Smooth muscle cell (in vitro differentiated cells): ENCODE results near the gene RASSF10. TPM values are rescaled to one million over a fixed set of nuclear protein-coding genes. Genes with fewer than 3 reads are reported as not detected.

Experiments
- DNase-seq: peaks from one replicate; lab custom pipeline; 2025; ENCODE audit not compliant: unreplicated experiment; lab: John Stamatoyannopoulos, UW
- H2AFZ ChIP-seq: fragments of 200-600 bp; sonication (generic); 2 replicates; pipeline ENCODE4 v1.6.0; 2016; ENCODE audit warnings: antibody characterized with exemption, low read depth, mild to moderate bottlenecking
- H3F3A ChIP-seq: fragments of 200-600 bp; sonication (generic); 2 replicates; pipeline ENCODE4 v1.6.0; 2017; ENCODE audit warnings: antibody characterized with exemption, low read depth
- H3K27ac ChIP-seq: fragments of 200-600 bp; sonication (generic); 2 replicates; pipeline ENCODE4 v1.5.1; 2016; ENCODE audit warnings: low read depth, mild to moderate bottlenecking
- H3K27me3 ChIP-seq: fragments of 200-600 bp; sonication (generic); 2 replicates; pipeline ENCODE4 v1.6.1; 2016; ENCODE audit warnings: low read depth, mild to moderate bottlenecking
- H3K36me3 ChIP-seq: fragments of 200-600 bp; sonication (generic); 2 replicates; pipeline ENCODE4 v1.5.1; 2016; ENCODE audit warnings: low read depth
- H3K4me1 ChIP-seq: fragments of 200-600 bp; sonication (generic); 2 replicates; pipeline ENCODE4 v1.5.1; 2016; ENCODE audit warnings: low read depth
- H3K4me2 ChIP-seq: fragments of 200-600 bp; sonication (generic); 2 replicates; pipeline ENCODE4 v1.6.0; 2016; ENCODE audit warnings: mild to moderate bottlenecking
- H3K4me3 ChIP-seq: fragments of 200-600 bp; sonication (generic); 2 replicates; pipeline ENCODE4 v1.5.1; 2016; ENCODE audit warnings: mild to moderate bottlenecking
- H3K79me2 ChIP-seq: fragments of 200-600 bp; sonication (generic); 2 replicates; pipeline ENCODE4 v1.6.0; 2016; ENCODE audit warnings: low read depth, mild to moderate bottlenecking
- H3K9ac ChIP-seq: fragments of 200-600 bp; sonication (generic); 2 replicates; pipeline ENCODE4 v1.6.0; 2016; ENCODE audit warnings: low read depth
- H3K9me3 ChIP-seq: fragments of 200-600 bp; sonication (generic); replicated peaks from 2 replicates; pipeline ENCODE4 v1.5.1; 2016; ENCODE audit warnings: low read depth
- H4K20me1 ChIP-seq: fragments of 200-600 bp; sonication (generic); 2 replicates; pipeline ENCODE4 v1.6.0; 2016; ENCODE audit warnings: low read depth
- WGBS: methylation state at CpG from one replicate; pipeline ENCODE4 v1.1.7; 2016; ENCODE audit warnings: low lambda C conversion rate; 5-methylcytosine and 5-hydroxymethylcytosine counted together
- polyA plus RNA-seq: library from polyadenylated mRNA; unstranded; fragments of >200 nt; fragmentation: Nextera tagmentation; extraction: Ambion mirVana; gene quantifications from 2 replicates; pipeline ENCODE4 v1.2.1, GENCODE V29; 2016
- total RNA-seq: library from RNA; depleted of rRNA; stranded (reverse); fragments of >200 nt; gene quantifications from 2 replicates; pipeline ENCODE4 v1.2.3, GENCODE V29; 2014
- TF ChIP-seq, protein P1 (sequence below): fragments of 200-600 bp; sonication (generic); IDR thresholded peaks from 2 replicates; pipeline ENCODE4 v1.5.1; 2017; ENCODE audit warnings: borderline replicate concordance, mild to moderate bottlenecking, antibody characterized with exemption; ENCODE audit not compliant: insufficient read depth, poor library complexity, severe bottlenecking

The RASSF10 gene
- total and polyA plus RNA-seq, 2 experiments from 2014 or later, result 2.2 TPM; not detected in 1

DNA sequence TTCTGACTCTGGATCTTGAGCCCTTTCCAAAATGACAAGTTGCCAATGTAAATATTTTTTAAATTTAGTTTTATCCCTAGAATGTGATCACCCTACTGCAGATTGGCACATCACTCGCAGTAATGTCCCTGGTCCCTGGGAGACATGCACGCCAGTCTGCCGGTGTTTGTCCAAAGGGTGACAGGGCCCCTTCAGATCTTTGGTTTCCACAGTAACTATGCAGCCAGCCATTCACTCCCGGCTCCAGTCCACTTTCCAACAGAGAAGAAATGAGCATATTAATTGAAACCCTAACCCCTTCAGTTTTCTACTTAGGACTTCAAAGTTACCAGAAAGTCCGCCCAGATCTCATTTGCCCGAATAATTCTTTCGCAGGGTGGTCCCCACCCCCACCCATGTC lies 25.8 kb upstream of the RASSF10 start:
- Histone ChIP-seq H3K4me1 (no peaks in the 10 kb centered on the region), H4K20me1 (no peaks in the 10 kb centered on the region), H3K79me2 (no peaks in the 10 kb centered on the region), H3K27me3 (peaks cover 22% of the 10 kb centered on the region), H3K9me3 (no peaks in the 10 kb centered on the region), H2AFZ (no peak overlapping the region), H3K4me3 (no peak overlapping the region), H3F3A (no peaks in the 10 kb centered on the region), H3K4me2 (no peak overlapping the region), H3K27ac (no peak overlapping the region), H3K9ac (no peak overlapping the region), H3K36me3 (no peaks in the 10 kb centered on the region)
- no peak for DNase-seq
- 93% methylated on average over 7 of the region's 7 CpGs for whole genome bisulfite sequencing
- TF ChIP-seq, protein P1, sequence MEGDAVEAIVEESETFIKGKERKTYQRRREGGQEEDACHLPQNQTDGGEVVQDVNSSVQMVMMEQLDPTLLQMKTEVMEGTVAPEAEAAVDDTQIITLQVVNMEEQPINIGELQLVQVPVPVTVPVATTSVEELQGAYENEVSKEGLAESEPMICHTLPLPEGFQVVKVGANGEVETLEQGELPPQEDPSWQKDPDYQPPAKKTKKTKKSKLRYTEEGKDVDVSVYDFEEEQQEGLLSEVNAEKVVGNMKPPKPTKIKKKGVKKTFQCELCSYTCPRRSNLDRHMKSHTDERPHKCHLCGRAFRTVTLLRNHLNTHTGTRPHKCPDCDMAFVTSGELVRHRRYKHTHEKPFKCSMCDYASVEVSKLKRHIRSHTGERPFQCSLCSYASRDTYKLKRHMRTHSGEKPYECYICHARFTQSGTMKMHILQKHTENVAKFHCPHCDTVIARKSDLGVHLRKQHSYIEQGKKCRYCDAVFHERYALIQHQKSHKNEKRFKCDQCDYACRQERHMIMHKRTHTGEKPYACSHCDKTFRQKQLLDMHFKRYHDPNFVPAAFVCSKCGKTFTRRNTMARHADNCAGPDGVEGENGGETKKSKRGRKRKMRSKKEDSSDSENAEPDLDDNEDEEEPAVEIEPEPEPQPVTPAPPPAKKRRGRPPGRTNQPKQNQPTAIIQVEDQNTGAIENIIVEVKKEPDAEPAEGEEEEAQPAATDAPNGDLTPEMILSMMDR, result no peak

DNA sequence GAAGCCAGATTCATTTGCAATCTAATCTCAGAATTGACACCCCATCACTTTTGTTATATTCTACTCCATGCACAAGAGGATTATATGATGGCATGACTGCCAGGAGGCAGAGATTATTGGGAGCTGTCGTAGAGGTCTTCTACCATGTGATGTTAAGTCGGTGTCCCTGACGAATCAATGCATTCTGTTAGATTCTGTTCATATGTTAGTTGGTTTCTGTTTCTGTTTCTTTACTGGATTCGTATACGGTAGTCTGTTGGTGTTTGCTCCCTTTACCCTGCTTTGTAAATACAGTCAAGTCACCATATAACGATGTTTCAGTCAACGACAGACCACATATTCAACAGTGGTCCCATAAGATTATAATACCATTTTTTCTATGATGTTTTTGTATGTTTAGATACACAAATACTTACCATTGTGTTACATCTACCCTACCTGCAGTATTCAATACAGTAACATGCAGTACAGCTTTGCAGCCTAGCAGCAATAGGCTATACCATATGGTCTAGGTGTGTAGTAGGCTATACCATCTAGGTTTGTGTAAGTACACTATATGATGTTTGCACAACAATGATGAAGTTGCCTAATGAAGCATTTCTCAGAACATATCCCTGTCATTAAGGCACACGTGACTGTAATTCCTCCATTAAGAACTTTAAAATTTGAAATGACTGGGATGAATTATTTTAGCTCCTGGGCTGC lies 22.8 kb upstream of the RASSF10 start:
- H3K4me3 ChIP-seq, result no peak overlapping the region

DNA sequence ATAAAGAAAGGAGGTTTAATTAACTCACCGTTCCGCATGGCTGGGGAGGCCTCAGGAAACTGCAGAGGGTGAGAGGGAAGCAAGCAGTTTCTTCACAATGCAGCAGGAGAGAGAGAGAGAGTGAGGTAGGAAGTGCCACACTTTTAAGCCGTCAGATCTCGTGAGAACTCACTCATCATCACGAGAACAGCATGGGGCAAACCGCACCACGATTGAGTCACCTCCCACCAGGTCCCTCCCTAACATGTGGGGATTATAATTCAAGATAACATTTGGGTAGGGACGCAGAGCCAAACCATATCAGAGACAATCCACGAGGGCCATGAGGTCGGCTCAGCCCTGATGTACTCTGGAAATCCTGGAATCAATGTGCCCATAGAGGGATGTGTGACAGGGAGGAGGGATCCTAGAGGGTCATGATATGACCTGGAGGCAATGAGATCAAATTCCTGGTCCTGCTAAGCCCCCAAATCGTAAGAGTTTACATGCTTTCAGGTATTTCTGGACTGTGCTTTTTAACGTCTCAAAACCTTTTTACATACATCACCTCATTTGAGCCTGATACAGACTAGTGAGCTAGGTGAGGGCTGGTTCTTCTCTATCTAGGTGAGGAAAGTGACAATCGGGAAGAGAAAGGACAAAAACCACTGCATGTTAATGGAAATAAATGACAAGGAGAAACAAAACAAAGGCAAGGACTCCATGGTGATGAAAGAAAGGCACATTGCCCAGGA lies 19.5 kb upstream of the RASSF10 start:
- Histone ChIP-seq H3K4me1 (no peaks in the 10 kb centered on the region), H3K79me2 (no peaks in the 10 kb centered on the region), H3K27ac (no peak overlapping the region), H3F3A (no peaks in the 10 kb centered on the region), H3K9me3 (no peaks in the 10 kb centered on the region), H3K36me3 (no peaks in the 10 kb centered on the region), H3K4me3 (no peak overlapping the region), H3K9ac (no peak overlapping the region), H2AFZ (no peak overlapping the region), H4K20me1 (no peaks in the 10 kb centered on the region), H3K27me3 (peaks cover 14% of the 10 kb centered on the region), H3K4me2 (no peak overlapping the region)
- TF ChIP-seq, protein P1, result no peak
- 82% methylated on average over 13 of the region's 13 CpGs for WGBS
- no peak for DNase-seq

More for the DNA sequence above, 22.8 kb upstream of the RASSF10 start:
- Histone ChIP-seq H3K4me1 (no peaks in the 10 kb centered on the region), H3K4me2 (no peak overlapping the region), H2AFZ (no peak overlapping the region), H3F3A (no peaks in the 10 kb centered on the region), H3K9me3 (no peaks in the 10 kb centered on the region), H4K20me1 (no peaks in the 10 kb centered on the region), H3K27ac (no peak overlapping the region), H3K9ac (no peak overlapping the region), H3K79me2 (no peaks in the 10 kb centered on the region), H3K36me3 (no peaks in the 10 kb centered on the region), H3K27me3 (peaks cover 18% of the 10 kb centered on the region)
- WGBS, result 78% methylated on average over 8 of the region's 8 CpGs
- TF ChIP-seq, protein P1, result no peak
- no peak for DNase-seq

DNA sequence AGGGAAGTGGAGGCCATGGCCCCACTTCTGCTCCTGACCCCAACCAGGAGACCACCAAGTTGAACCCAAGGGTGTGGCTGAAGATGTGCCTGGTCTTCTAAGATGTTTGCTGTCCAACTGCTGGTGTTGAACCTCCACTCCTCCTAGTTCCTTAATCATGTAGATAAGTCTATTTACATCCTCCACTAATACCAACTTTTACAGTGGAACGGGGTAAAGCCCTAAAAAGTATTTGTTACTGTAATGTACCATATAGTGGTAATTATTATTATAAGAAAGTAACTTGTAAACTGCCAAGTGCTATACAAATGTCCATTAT lies 19.0 kb upstream of the RASSF10 start:
- no peak overlapping the region for H3K27ac ChIP-seq
- DNase-seq, result no peak
- no peak overlapping the region for H3K4me3 ChIP-seq
- H3K9ac ChIP-seq, result no peak overlapping the region
- no peaks in the 10 kb centered on the region for H3K79me2 ChIP-seq
- H3K4me1 ChIP-seq, result no peaks in the 10 kb centered on the region
- H3K9me3 ChIP-seq, result no peaks in the 10 kb centered on the region
- TF ChIP-seq, protein P1, result no peak
- no peak overlapping the region for H2AFZ ChIP-seq
- H3K36me3 ChIP-seq, result no peaks in the 10 kb centered on the region
- 96% methylated on average over 1 of the region's 1 CpG for WGBS
- H3K27me3 ChIP-seq, result peaks cover 11% of the 10 kb centered on the region
- H3F3A ChIP-seq, result no peaks in the 10 kb centered on the region
- H3K4me2 ChIP-seq, result no peak overlapping the region
- H4K20me1 ChIP-seq, result no peaks in the 10 kb centered on the region
